RWPE2 (cell line): ENCODE results near the gene AGBL5.

ENCODE experiments used
- ATAC-seq: fragments of 200-7000 bp; cut with Tn5 transposase; 3 replicates; pipeline ENCODE4 v1.9.1; 2021; ENCODE audit warnings: low read depth
- DNase-seq: peaks from one replicate; pipeline ENCODE4 v3.0.0-alpha.2; 2020; ENCODE audit warnings: low spot score
- H3K27ac ChIP-seq: fragments of 450-650 bp; 2 replicates; pipeline ENCODE4 v1.5.1; 2017; ENCODE audit warnings: mild to moderate bottlenecking; ENCODE audit not compliant: poor library complexity, severe bottlenecking
- H3K27me3 ChIP-seq: fragments of 250-450 bp; sonication (Bioruptor Pico); 2 replicates; pipeline ENCODE4 v1.5.1; 2021; ENCODE audit warnings: mild to moderate bottlenecking, moderate library complexity; ENCODE audit not compliant: insufficient read depth, poor library complexity, severe bottlenecking
- H3K36me3 ChIP-seq: fragments of 250-450 bp; sonication (Bioruptor Pico); 2 replicates; pipeline ENCODE4 v1.5.1; 2020; ENCODE audit warnings: low read depth, mild to moderate bottlenecking, moderate library complexity
- H3K4me1 ChIP-seq: fragments of 250-450 bp; sonication (Bioruptor Pico); 2 replicates; pipeline ENCODE4 v1.5.1; 2021; ENCODE audit warnings: mild to moderate bottlenecking, moderate library complexity; ENCODE audit not compliant: insufficient read depth, poor library complexity, severe bottlenecking
- H3K4me3 ChIP-seq: fragments of 250-450 bp; sonication (Bioruptor Pico); 2 replicates; pipeline ENCODE4 v1.5.1; 2021; ENCODE audit warnings: mild to moderate bottlenecking, moderate library complexity; ENCODE audit not compliant: severe bottlenecking
- H3K9me3 ChIP-seq: fragments of 250-450 bp; sonication (Bioruptor Pico); 2 replicates; pipeline ENCODE4 v1.5.1; 2021; ENCODE audit warnings: mild to moderate bottlenecking, moderate library complexity; ENCODE audit not compliant: severe bottlenecking
- CTCF ChIP-seq: fragments of 450-650 bp; IDR thresholded peaks from one replicate; pipeline ENCODE4 v1.5.1; 2017; ENCODE audit warnings: mild to moderate bottlenecking, moderate library complexity; ENCODE audit not compliant: poor library complexity, severe bottlenecking

Gene AGBL5

GRCh38 chr2:27096748-27097297 is 45.4 kb downstream of the AGBL5 start:
- no peaks in the 10 kb centered on the region for H3K36me3 ChIP-seq
- no peaks in the 10 kb centered on the region for H3K27me3 ChIP-seq
- no peak overlapping the region for H3K4me3 ChIP-seq
- no peaks in the 10 kb centered on the region for H3K9me3 ChIP-seq
- DNase-seq (no peak), ATAC-seq (no peak)
- TF ChIP-seq CTCF = no peak
- H3K4me1 ChIP-seq = no peaks in the 10 kb centered on the region
- no peak overlapping the region for H3K27ac ChIP-seq

- no peak for ATAC-seq
These were observed 45.9 kb downstream of the AGBL5 start for GRCh38 chr2:27097341-27097740.

DNA sequence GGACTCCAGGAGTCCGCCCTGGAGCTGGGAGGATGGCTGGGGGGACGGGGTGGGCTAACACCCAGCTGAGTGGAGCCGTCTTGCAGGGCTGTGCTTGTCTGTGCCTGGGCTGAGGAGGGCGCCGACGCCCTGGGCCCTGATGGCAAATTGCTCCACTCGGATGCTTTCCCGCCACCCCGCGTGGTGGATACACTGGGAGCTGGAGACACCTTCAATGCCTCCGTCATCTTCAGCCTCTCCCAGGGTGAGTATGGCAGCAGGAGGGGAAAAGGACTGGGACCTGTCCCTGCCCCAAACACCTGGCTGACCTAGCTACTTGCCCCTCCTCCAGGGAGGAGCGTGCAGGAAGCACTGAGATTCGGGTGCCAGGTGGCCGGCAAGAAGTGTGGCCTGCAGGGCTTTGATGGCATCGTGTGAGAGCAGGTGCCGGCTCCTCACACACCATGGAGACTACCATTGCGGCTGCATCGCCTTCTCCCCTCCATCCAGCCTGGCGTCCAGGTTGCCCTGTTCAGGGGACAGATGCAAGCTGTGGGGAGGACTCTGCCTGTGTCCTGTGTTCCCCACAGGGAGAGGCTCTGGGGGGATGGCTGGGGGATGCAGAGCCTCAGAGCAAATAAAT is 48.0 kb downstream of the AGBL5 start:
- H3K27ac ChIP-seq = no peak overlapping the region
- no peaks in the 10 kb centered on the region for H3K9me3 ChIP-seq
- ATAC-seq (no peak), DNase-seq (no peak)
- no peak overlapping the region for H3K4me3 ChIP-seq
- TF ChIP-seq CTCF = no peak
- no peaks in the 10 kb centered on the region for H3K27me3 ChIP-seq
- no peaks in the 10 kb centered on the region for H3K4me1 ChIP-seq
- no peaks in the 10 kb centered on the region for H3K36me3 ChIP-seq

More at GRCh38 chr2:27097341-27097740, 45.9 kb downstream of the AGBL5 start:
- Histone ChIP-seq H3K4me3 (no peak overlapping the region), H3K4me1 (no peaks in the 10 kb centered on the region), H3K27ac (no peak overlapping the region), H3K9me3 (no peaks in the 10 kb centered on the region), H3K27me3 (no peaks in the 10 kb centered on the region), H3K36me3 (no peaks in the 10 kb centered on the region)
- no peak for DNase-seq
- TF ChIP-seq CTCF = no peak

DNA sequence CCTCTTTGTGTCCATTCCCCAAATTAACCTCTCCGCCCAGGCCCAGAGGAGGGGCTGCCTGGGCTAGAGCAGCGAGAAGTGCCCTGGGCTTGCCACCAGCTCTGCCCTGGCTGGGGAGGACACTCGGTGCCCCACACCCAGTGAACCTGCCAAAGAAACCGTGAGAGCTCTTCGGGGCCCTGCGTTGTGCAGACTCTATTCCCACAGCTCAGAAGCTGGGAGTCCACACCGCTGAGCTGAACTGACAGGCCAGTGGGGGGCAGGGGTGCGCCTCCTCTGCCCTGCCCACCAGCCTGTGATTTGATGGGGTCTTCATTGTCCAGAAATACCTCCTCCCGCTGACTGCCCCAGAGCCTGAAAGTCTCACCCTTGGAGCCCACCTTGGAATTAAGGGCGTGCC is 48.6 kb downstream of the AGBL5 start:
- DNase-seq (no peak), ATAC-seq (no peak)
- no peak overlapping the region for H3K4me3 ChIP-seq
- H3K9me3 ChIP-seq = no peaks in the 10 kb centered on the region
- H3K27me3 ChIP-seq = no peaks in the 10 kb centered on the region
- H3K4me1 ChIP-seq = no peaks in the 10 kb centered on the region
- H3K27ac ChIP-seq = no peak overlapping the region
- H3K36me3 ChIP-seq = no peaks in the 10 kb centered on the region
- TF ChIP-seq CTCF = no peak

GRCh38 chr2:27102329-27102728 is 50.9 kb downstream of the AGBL5 start:
- H3K4me1 ChIP-seq = no peaks in the 10 kb centered on the region
- no peaks in the 10 kb centered on the region for H3K36me3 ChIP-seq
- H3K27ac ChIP-seq = no peak overlapping the region
- H3K4me3 ChIP-seq = no peak overlapping the region
- no peaks in the 10 kb centered on the region for H3K9me3 ChIP-seq
- ATAC-seq = no peak
- TF ChIP-seq CTCF = no peak
- DNase-seq = no peak
- no peaks in the 10 kb centered on the region for H3K27me3 ChIP-seq
